Panc1 (cell line): Measurements from ENCODE around the gene RFTN1. TPM values are rescaled to one million over a fixed set of nuclear protein-coding genes. Genes with fewer than 3 reads are reported as not detected.

Experiments
- ATAC-seq: fragments of 200-7000 bp; cut with Tn5 transposase; 2 replicates; pipeline ENCODE4 v1.9.1; 2020; ENCODE audit warnings: mild to moderate bottlenecking, moderate library complexity
- BruUV-seq: library from RNA; stranded (reverse); fragments of 400-500 nt; replicated peaks from 2 replicates; lab custom pipeline; 2021; lab: Mats Ljungman, UMichigan
- CTCF ChIA-PET: fragments of 300-600 bp; sonication (Branson Sonifier 250); formaldehyde crosslinking; loops from one replicate; lab custom pipeline; 2022; ENCODE audit warnings: antibody characterized with exemption; lab: Charles Lee
- POLR2A ChIA-PET: fragments of 300-600 bp; sonication (Branson Sonifier 250); formaldehyde crosslinking; loops from one replicate; lab custom pipeline; 2022; ENCODE audit warnings: antibody characterized with exemption; lab: Charles Lee
- DNase-seq: peaks from one replicate; pipeline ENCODE4 v3.0.0-alpha.2; 2010; ENCODE audit warnings: low read depth, low spot score
- H3K27ac ChIP-seq: 2 replicates; pipeline ENCODE4 v1.5.1; 2011; ENCODE audit warnings: mild to moderate bottlenecking, low read length, inconsistent platforms
- H3K27me3 ChIP-seq: fragments of 200-500 bp; sonication (Bioruptor generic); 2 replicates; pipeline ENCODE4 v1.6.0; 2014; ENCODE audit warnings: low read length, inconsistent platforms; ENCODE audit not compliant: control insufficient read depth, insufficient read depth
- H3K36me3 ChIP-seq: fragments of 200-500 bp; sonication (Bioruptor generic); 2 replicates; pipeline ENCODE4 v1.5.1; 2014; ENCODE audit warnings: inconsistent platforms, mild to moderate bottlenecking, low read length, moderate library complexity; ENCODE audit not compliant: control insufficient read depth, insufficient read depth
- H3K4me1 ChIP-seq: 2 replicates; pipeline ENCODE4 v1.5.1; 2011; ENCODE audit warnings: inconsistent platforms, mild to moderate bottlenecking, low read length, moderate library complexity; ENCODE audit not compliant: control insufficient read depth, insufficient read depth
- H3K4me3 ChIP-seq, 2 experiments: 2 replicates each; pipeline ENCODE4 v1.5.1; 2011 to 2012; ENCODE audit warnings: low read depth in 2 of 2, low read length in 2 of 2, mild to moderate bottlenecking in 2 of 2, inconsistent platforms in 1 of 2, moderate library complexity in 1 of 2
- H3K9me3 ChIP-seq: fragments of 200-500 bp; sonication (Bioruptor generic); 2 replicates; pipeline ENCODE4 v1.5.1; 2014; ENCODE audit warnings: low read depth, mild to moderate bottlenecking, inconsistent platforms, low read length, moderate library complexity; ENCODE audit not compliant: control insufficient read depth, insufficient read depth
- CTCF ChIP-seq: fragments of 450-650 bp; IDR thresholded peaks from 2 replicates; pipeline ENCODE4 v1.5.1; 2017; ENCODE audit warnings: mild to moderate bottlenecking
- POLR2AphosphoS5 ChIP-seq: IDR thresholded peaks from 2 replicates; pipeline ENCODE4 v1.6.1; 2012; ENCODE audit warnings: mild to moderate bottlenecking, low read depth, low read length, moderate library complexity
- REST ChIP-seq, 2 experiments: IDR thresholded peaks; 2 replicates each; pipeline ENCODE4 v1.6.1; 2011 to 2012; ENCODE audit warnings: low read depth in 2 of 2, control low read depth in 1 of 2, low read length in 1 of 2, mild to moderate bottlenecking in 1 of 2, moderate library complexity in 1 of 2; ENCODE audit not compliant: insufficient read depth in 1 of 2
- SIN3A ChIP-seq: IDR thresholded peaks from 2 replicates; pipeline ENCODE4 v1.6.1; 2012; ENCODE audit warnings: low read depth, mild to moderate bottlenecking, low read length, moderate library complexity, borderline replicate concordance; ENCODE audit not compliant: insufficient read depth
- TCF7L2 ChIP-seq: IDR thresholded peaks from 2 replicates; pipeline ENCODE4 v1.6.1; 2011; ENCODE audit warnings: mild to moderate bottlenecking, low read depth, low read length, inconsistent platforms
- in situ Hi-C: cut with HindIII; loops from 2 replicates; pipeline ENCODE4 v1.10.0; 2016; ENCODE audit warnings: low sequenced_read_pairs, low pct_unique_long_range_greater_than_20kb
- intact Hi-C: fragments of 100-400 bp; cut with micrococcal nuclease; formaldehyde crosslinking; loops from one replicate; pipeline ENCODE4 v1.10.0; 2022; ENCODE audit not compliant: unreplicated experiment
- total RNA-seq: library from RNA; stranded (reverse); gene quantifications from one replicate; pipeline ENCODE4 v1.2.1, GENCODE V29; 2021; ENCODE audit not compliant: unreplicated experiment

RFTN1 gene
- total RNA-seq, 1 experiment from 2014 or later, result 0.90 TPM

- DNase-seq, result no peak
- H3K9me3 ChIP-seq, result no peaks in the 10 kb centered on the region
- POLR2A ChIA-PET, result no interaction called here
- TF ChIP-seq TCF7L2, result no peak
- no peak for TF ChIP-seq REST (IDR thresholded peaks at IDR 0.05; ENCODE audit: insufficient read depth in 1 of 2, low read depth in 2 of 2, low read length in 1 of 2)
- no peak for TF ChIP-seq POLR2AphosphoS5
- no peak for TF ChIP-seq CTCF
- TF ChIP-seq SIN3A, result no peak
- CTCF ChIA-PET, result no interaction called here
- H3K4me1 ChIP-seq, result no peaks in the 10 kb centered on the region
- intact Hi-C loops (no loop called here), in situ Hi-C loops (no loop called here)
- no peak for ATAC-seq
- no TSS peak for BruUV-seq
- no peaks in the 10 kb centered on the region for H3K36me3 ChIP-seq
- H3K4me3 ChIP-seq, result no peak overlapping the region
- H3K27me3 ChIP-seq, result no peaks in the 10 kb centered on the region
- H3K27ac ChIP-seq, result no peak overlapping the region
These were observed 218.1 kb downstream of the RFTN1 start for GRCh38 chr3:16295298-16295890.

- intact Hi-C loops, result no loop called here
- in situ Hi-C loops, result no loop called here
- CTCF ChIA-PET, result no interaction called here
- no peaks in the 10 kb centered on the region for H3K36me3 ChIP-seq
- no peak overlapping the region for H3K27ac ChIP-seq
- no peak for ATAC-seq
- H3K4me1 ChIP-seq, result no peaks in the 10 kb centered on the region
- POLR2A ChIA-PET, result no interaction called here
- no TSS peak for BruUV-seq
- no peak overlapping the region for H3K4me3 ChIP-seq
- no peak for TF ChIP-seq REST (IDR thresholded peaks at IDR 0.05; ENCODE audit: insufficient read depth in 1 of 2, low read depth in 2 of 2, low read length in 1 of 2)
- TF ChIP-seq SIN3A, result no peak
- TF ChIP-seq POLR2AphosphoS5, result no peak
- no peak for TF ChIP-seq CTCF
- TF ChIP-seq TCF7L2, result no peak
- no peaks in the 10 kb centered on the region for H3K27me3 ChIP-seq
- no peaks in the 10 kb centered on the region for H3K9me3 ChIP-seq
- no peak for DNase-seq
These were observed 218.7 kb downstream of the RFTN1 start for GRCh38 chr3:16294844-16295243.
